HepG2 (cell line): ENCODE data around the gene ENTPD2. TPM values are rescaled to one million over a fixed set of nuclear protein-coding genes. Genes with fewer than 3 reads are reported as not detected.

Source experiments
- ATAC-seq: fragments of 200-7000 bp; cut with Tn5 transposase; 3 replicates; pipeline ENCODE4 v1.9.1; 2020; ENCODE audit warnings: mild to moderate bottlenecking, moderate library complexity
- BruUV-seq: library from RNA; stranded (reverse); fragments of 400-500 nt; replicated peaks from 2 replicates; lab custom pipeline; 2021; lab: Mats Ljungman, UMichigan
- CTCF ChIA-PET: fragments of 300-600 bp; formaldehyde crosslinking; extraction: SDS; loops from one replicate; lab custom pipeline; 2021; ENCODE audit warnings: low total read pairs, inconsistent platforms, low intra/inter-chr PET ratio; lab: Yijun Ruan, JAX
- POLR2A ChIA-PET: fragments of 350-600 bp; sonication (Branson Sonifier 250); formaldehyde crosslinking; loops from one replicate; lab custom pipeline; 2020; ENCODE audit warnings: antibody characterized with exemption, inconsistent platforms; lab: Yijun Ruan, JAX
- DNase-seq: peaks from one replicate; pipeline ENCODE4 v3.0.0-alpha.2; 2015; ENCODE audit warnings: low spot score
- FAIRE-seq: peaks from 3 replicates; lab custom pipeline; 2011; peaks lifted over from hg19 to GRCh38; lab: Jason Lieb, UNC
- H2AFZ ChIP-seq: one replicate; pipeline ENCODE4 v1.6.1; 2011; ENCODE audit warnings: low read length, inconsistent platforms
- H3K27ac ChIP-seq: fragments of 300-600 bp; 3 replicates; pipeline ENCODE4 v1.8.0; 2011; ENCODE audit warnings: mixed run types, mild to moderate bottlenecking, mixed read lengths, low read length, inconsistent platforms; ENCODE audit not compliant: insufficient read depth; ENCODE audit errors: extremely low read length
- H3K27me3 ChIP-seq, 2 experiments: fragments of 200-600 bp in 1 of 2; 2 replicates in 1 of 2; 3 replicates in 1 of 2; pipeline versions ENCODE4 v1.6.0 to v1.8.0; 2011; ENCODE audit warnings: low read length in 2 of 2, mild to moderate bottlenecking in 2 of 2, moderate library complexity in 2 of 2, inconsistent platforms in 1 of 2; ENCODE audit not compliant: insufficient read depth in 2 of 2, control insufficient read depth in 1 of 2
- H3K36me3 ChIP-seq, 2 experiments: fragments of 200-600 bp in 1 of 2; replicated peaks in 1 of 2; 2 replicates in 1 of 2; 3 replicates in 1 of 2; pipeline versions ENCODE4 v1.5.1 to v1.8.0; 2011; ENCODE audit warnings: low read length in 2 of 2, inconsistent platforms in 1 of 2; ENCODE audit not compliant: insufficient read depth in 2 of 2, control insufficient read depth in 1 of 2
- H3K4me1 ChIP-seq: 2 replicates; pipeline ENCODE4 v1.5.1; 2012; ENCODE audit warnings: low read length, inconsistent platforms; ENCODE audit not compliant: insufficient read depth
- H3K4me2 ChIP-seq: 2 replicates; pipeline ENCODE4 v1.6.0; 2011; ENCODE audit warnings: low read depth, low read length, inconsistent platforms
- H3K4me3 ChIP-seq, 3 experiments: fragments of 200-600 bp in 1 of 3; sonication (generic), shearing (Covaris generic) in 1 of 3; replicated peaks in 1 of 3; 2 replicates each; pipeline ENCODE4 v1.5.1; 2011 to 2016; ENCODE audit warnings: low read length in 3 of 3, inconsistent platforms in 2 of 3, low read depth in 2 of 3, mild to moderate bottlenecking in 2 of 3, control low read depth in 1 of 3, mixed read lengths in 1 of 3; ENCODE audit not compliant: insufficient read depth in 1 of 3
- H3K79me2 ChIP-seq: one replicate; pipeline ENCODE4 v1.6.1; 2011; ENCODE audit warnings: low read length, inconsistent platforms; ENCODE audit not compliant: insufficient read depth
- H3K9ac ChIP-seq: 2 replicates; pipeline ENCODE4 v1.6.0; 2011; ENCODE audit warnings: mild to moderate bottlenecking, low read depth, low read length, inconsistent platforms; ENCODE audit not compliant: insufficient read depth
- H3K9me3 ChIP-seq: 2 replicates; pipeline ENCODE4 v1.5.1; 2012; ENCODE audit warnings: mild to moderate bottlenecking, low read length
- H4K20me1 ChIP-seq: 2 replicates; pipeline ENCODE4 v1.6.0; 2011; ENCODE audit warnings: inconsistent platforms, mild to moderate bottlenecking, low read length, moderate library complexity; ENCODE audit not compliant: insufficient read depth
- ARNTL ChIP-seq: sonication (generic); formaldehyde crosslinking; IDR thresholded peaks from 2 replicates; pipeline ENCODE4 v1.4.0; 2020; ENCODE audit warnings: mild to moderate bottlenecking, missing genetic modification reagents
- ASH2L ChIP-seq: fragments of 300-600, 200-600 bp; sonication (generic); IDR thresholded peaks from 2 replicates; pipeline ENCODE4 v1.7.0; 2017; ENCODE audit warnings: low read depth, mild to moderate bottlenecking, moderate library complexity, mixed read lengths, low read length; ENCODE audit not compliant: insufficient read length
- BCL3 ChIP-seq: sonication (generic); formaldehyde crosslinking; IDR thresholded peaks from 2 replicates; pipeline ENCODE4 v1.5.1; 2020; ENCODE audit warnings: mild to moderate bottlenecking, missing genetic modification reagents, moderate library complexity
- BHLHE40 ChIP-seq: IDR thresholded peaks from 2 replicates; pipeline ENCODE4 v1.6.1; 2011; ENCODE audit warnings: low read length, improper control_type of control experiment
- FOXP4 ChIP-seq: sonication (generic); formaldehyde crosslinking; IDR thresholded peaks from 2 replicates; pipeline ENCODE4 v1.4.0; 2020; ENCODE audit warnings: missing genetic modification reagents
- HOXD1 ChIP-seq: sonication (generic); formaldehyde crosslinking; IDR thresholded peaks from 2 replicates; pipeline ENCODE4 v1.5.0; 2020; ENCODE audit warnings: missing genetic modification reagents
- KAT2B ChIP-seq: fragments of 150-350 bp; IDR thresholded peaks from 2 replicates; pipeline ENCODE4 v1.6.1; 2014; ENCODE audit warnings: low read depth, low read length, borderline replicate concordance
- KDM2A ChIP-seq: sonication (generic); formaldehyde crosslinking; IDR thresholded peaks from 2 replicates; pipeline ENCODE4 v1.4.0; 2020; ENCODE audit warnings: low read depth, missing genetic modification reagents, borderline replicate concordance
- MBD4 ChIP-seq: IDR thresholded peaks from 2 replicates; pipeline ENCODE4 v1.6.1; 2012; ENCODE audit warnings: low read length, inconsistent platforms, borderline replicate concordance
- MEIS2 ChIP-seq: sonication (generic); formaldehyde crosslinking; IDR thresholded peaks from 2 replicates; pipeline ENCODE4 v1.9.0; 2021; ENCODE audit warnings: mild to moderate bottlenecking, missing genetic modification reagents
- NCOA2 ChIP-seq: sonication (generic); formaldehyde crosslinking; IDR thresholded peaks from 2 replicates; pipeline ENCODE4 v1.8.0; 2022; ENCODE audit warnings: inconsistent platforms
- SMAD3 ChIP-seq: sonication (generic); formaldehyde crosslinking; IDR thresholded peaks from 2 replicates; pipeline ENCODE4 v1.4.0; 2020; ENCODE audit warnings: missing genetic modification reagents
- SNAPC5 ChIP-seq: sonication (generic); formaldehyde crosslinking; IDR thresholded peaks from 2 replicates; pipeline ENCODE4 v1.8.1; 2023; ENCODE audit warnings: mild to moderate bottlenecking, missing genetic modification reagents, borderline replicate concordance
- TFDP1 ChIP-seq: IDR thresholded peaks from 2 replicates; pipeline ENCODE4 v1.6.1; 2016; ENCODE audit warnings: missing compliant biosample characterization, missing genetic modification reagents, borderline replicate concordance
- UBTF ChIP-seq: sonication (generic); formaldehyde crosslinking; IDR thresholded peaks from 2 replicates; pipeline ENCODE4 v1.4.0; 2020; ENCODE audit warnings: mild to moderate bottlenecking, missing genetic modification reagents
- ZBTB44 ChIP-seq: sonication (generic); formaldehyde crosslinking; IDR thresholded peaks from 2 replicates; pipeline ENCODE4 v1.4.0; 2020; ENCODE audit warnings: missing genetic modification reagents
- WGBS: methylation state at CpG from one replicate; pipeline ENCODE4 v1.1.6; 2017; ENCODE audit warnings: low lambda C conversion rate; 5-methylcytosine and 5-hydroxymethylcytosine counted together
- in situ Hi-C: cut with HindIII; loops from 2 replicates; pipeline ENCODE4 v1.10.0; 2017; ENCODE audit warnings: low pct_unique_long_range_greater_than_20kb; ENCODE audit not compliant: extremely low pct_ligation_motif_present
- intact Hi-C: fragments of 100-400 bp; cut with micrococcal nuclease; formaldehyde crosslinking; loops from one replicate; pipeline ENCODE4 v1.10.0; 2022; ENCODE audit not compliant: unreplicated experiment
- polyA plus RNA-seq, 8 experiments: library from polyadenylated mRNA; depleted of rRNA in 3 of 8; stranded (reverse) in 7 of 8; unstranded in 1 of 8; fragments of >200 nt; fragmentation: Illumina TruSeq in 4 of 8; extraction: Trizol in 4 of 8; gene quantifications; 2 replicates each; pipeline versions ENCODE4 v1.2.1 to v1.2.3, GENCODE V29; 2011 to 2016; ENCODE audit warnings: low read depth in 4 of 8, missing spikeins in 1 of 8, mixed read lengths in 1 of 8; ENCODE audit not compliant: insufficient read depth in 1 of 8
- total RNA-seq, 5 experiments: library from RNA; depleted of rRNA; stranded (reverse); fragments of >200 nt; fragmentation: Illumina TruSeq; extraction: Trizol; gene quantifications; 2 replicates each; pipeline ENCODE4 v1.2.3, GENCODE V29; 2016; ENCODE audit warnings: low read depth in 1 of 5

The ENTPD2 gene
- total and polyA plus RNA-seq, 2 of the 13 experiments (the other 11 are each of a cell fraction or from before 2014, with no cell fraction given), result 0.95 to 3.2 TPM

- ATAC-seq, result peak; percentile 49
- TF ChIP-seq ARNTL (CRISPR knock-in tag), result 0 out of 2 replicates have a peak, but pooled peaks have one; percentile 6
- TF ChIP-seq SNAPC5 (CRISPR knock-in tag), result no peak
- no peak for TF ChIP-seq KAT2B
- no peak for TF ChIP-seq BHLHE40
- TF ChIP-seq TFDP1 (CRISPR knock-in tag), result no peak
- no peak for TF ChIP-seq HOXD1 (CRISPR knock-in tag)
- peak; percentile 58; the same call in 1 of the 2 replicates for TF ChIP-seq BCL3
- TF ChIP-seq NCOA2 (CRISPR knock-in tag), result peak; percentile 36; the same call in 1 of the 2 replicates
- no peak for TF ChIP-seq ZBTB44 (CRISPR knock-in tag)
- peak; percentile 15 for TF ChIP-seq ASH2L
- no peak for TF ChIP-seq MBD4
- TF ChIP-seq MEIS2, result no peak
- TF ChIP-seq KDM2A (CRISPR knock-in tag), result 0 out of 2 replicates have a peak, but pooled peaks have one; percentile 5
- peak; percentile 2; the same call in 1 of the 2 replicates for TF ChIP-seq FOXP4 (CRISPR knock-in tag)
- peak; percentile 51 for TF ChIP-seq UBTF (CRISPR knock-in tag)
- TF ChIP-seq SMAD3 (CRISPR knock-in tag), result no peak
These were observed 17.0 kb upstream of the ENTPD2 start for GRCh38 chr9:137070906-137071275.

More at GRCh38 chr9:137070906-137071275, 17.0 kb upstream of the ENTPD2 start:
- Histone ChIP-seq H3K9me3 (no peaks in the 10 kb centered on the region), H3K36me3 (peaks cover 2 to 4% of the 10 kb centered on the region in 2 experiments; a peak in 1 of 5 replicates), H4K20me1 (peaks cover 7% of the 10 kb centered on the region; the same call in 1 of the 2 replicates), H3K4me2 (peak overlapping the region; percentile 96), H3K79me2 (peaks cover 13% of the 10 kb centered on the region), H2AFZ (no peak overlapping the region), H3K4me1 (peaks cover 60% of the 10 kb centered on the region), H3K9ac (peak overlapping the region; percentile 66), H3K4me3 (peak overlapping the region; percentile 58 to 88 (median 74)), H3K27ac (peak overlapping the region; percentile 70), H3K27me3 (no peaks in the 10 kb centered on the region; a peak in 1 of 5 replicates)
- no peak for FAIRE-seq
- in situ Hi-C loops, result no loop called here
- ChIA-PET CTCF (no interaction called here), POLR2A (interaction anchor here (0.6 to 6.0 kb wide), 15 partner anchors 10 to 590 kb away, joined by 3 to 105 read pairs (median 4); partner anchors contain the start of genes ENTPD2, MAN1B1, SSNA1 and TMEM141)
- intact Hi-C loops, result no loop called here
- no TSS peak for BruUV-seq
- DNase-seq, result peak; percentile 64
- 0% methylated on average over 4 of the region's 6 CpGs for WGBS
